H1 (cell line): ENCODE results near the gene TMA7B. TPM values are rescaled to one million over a fixed set of nuclear protein-coding genes. Genes with fewer than 3 reads are reported as not detected.

Experiments
- CTCF ChIA-PET: fragments of 300-600 bp; sonication (Branson Sonifier 250); formaldehyde crosslinking; loops from one replicate; lab custom pipeline; 2021; ENCODE audit not compliant: partially characterized antibody; lab: Charles Lee
- POLR2A ChIA-PET: fragments of 300-600 bp; sonication (Branson Sonifier 250); formaldehyde crosslinking; loops from one replicate; lab custom pipeline; 2021; ENCODE audit warnings: inconsistent platforms; ENCODE audit not compliant: partially characterized antibody; lab: Charles Lee
- DNase-seq, 2 experiments: peaks; one replicate each; pipeline versions ENCODE4 v3.0.0 to v3.0.0-alpha.2; 2010 to 2022; ENCODE audit warnings: low spot score in 2 of 2, low read depth in 1 of 2, mixed read lengths in 1 of 2
- FAIRE-seq: peaks from 2 replicates; lab custom pipeline; 2011; peaks lifted over from hg19 to GRCh38; lab: Jason Lieb, UNC
- H2AFZ ChIP-seq: 2 replicates; pipeline ENCODE4 v1.8.1; 2012; ENCODE audit warnings: low read length, inconsistent platforms
- H2AK5ac ChIP-seq: 2 replicates; pipeline ENCODE4 v1.6.1; 2013; ENCODE audit warnings: low read depth, low read length
- H2BK120ac ChIP-seq: replicated peaks from 2 replicates; pipeline ENCODE3; 2013; ENCODE audit warnings: low read depth, low read length, inconsistent platforms
- H2BK12ac ChIP-seq: 2 replicates; pipeline ENCODE4 v1.6.1; 2013; ENCODE audit warnings: low read depth, low read length
- H2BK15ac ChIP-seq: 2 replicates; pipeline ENCODE4 v1.6.1; 2013; ENCODE audit warnings: low read length
- H2BK20ac ChIP-seq: 2 replicates; pipeline ENCODE4 v1.6.1; 2013; ENCODE audit warnings: low read length
- H2BK5ac ChIP-seq: 2 replicates; pipeline ENCODE4 v1.6.1; 2013; ENCODE audit warnings: low read depth, low read length
- H3K14ac ChIP-seq: 2 replicates; pipeline ENCODE4 v1.6.1; 2013; ENCODE audit warnings: inconsistent platforms; ENCODE audit not compliant: insufficient read length
- H3K18ac ChIP-seq: 2 replicates; pipeline ENCODE4 v1.6.1; 2013; ENCODE audit warnings: low read length; ENCODE audit errors: extremely low read depth
- H3K23ac ChIP-seq: 2 replicates; pipeline ENCODE4 v1.6.1; 2013; ENCODE audit warnings: inconsistent platforms; ENCODE audit not compliant: insufficient read length
- H3K23me2 ChIP-seq: 2 replicates; pipeline ENCODE4 v1.6.1; 2013; ENCODE audit warnings: low read depth, low read length
- H3K27ac ChIP-seq: 2 replicates; pipeline ENCODE4 v1.6.1; 2011; ENCODE audit warnings: low read depth, low read length, inconsistent platforms
- H3K27me3 ChIP-seq, 4 experiments: replicated peaks in 1 of 4; 1 replicate in 1 of 4; 2 replicates in 3 of 4; pipeline versions ENCODE4 v1.6.1 to v1.8.1; 2011 to 2013; ENCODE audit warnings: low read length in 3 of 4, mild to moderate bottlenecking in 3 of 4, inconsistent platforms in 2 of 4, mixed read lengths in 2 of 4, moderate library complexity in 1 of 4; ENCODE audit not compliant: control insufficient read depth in 3 of 4, insufficient read depth in 3 of 4; ENCODE audit errors: extremely low read depth in 1 of 4
- H3K36me3 ChIP-seq, 4 experiments: 2 replicates each; pipeline versions ENCODE4 v1.6.1 to v1.8.1; 2011 to 2013; ENCODE audit warnings: mild to moderate bottlenecking in 4 of 4, low read length in 3 of 4, moderate library complexity in 2 of 4, control low read depth in 1 of 4, inconsistent platforms in 1 of 4; ENCODE audit not compliant: insufficient read depth in 4 of 4, control insufficient read depth in 2 of 4
- H3K4ac ChIP-seq: replicated peaks from 2 replicates; pipeline ENCODE3; 2013; ENCODE audit warnings: low read length, low read depth, mixed read lengths, inconsistent platforms; ENCODE audit not compliant: insufficient read length
- H3K4me1 ChIP-seq, 4 experiments: replicated peaks in 1 of 4; 1 replicate in 1 of 4; 2 replicates in 3 of 4; pipeline versions ENCODE4 v1.6.1 to v1.8.1; 2011 to 2013; ENCODE audit warnings: low read length in 3 of 4, inconsistent platforms in 2 of 4, mixed read lengths in 1 of 4; ENCODE audit not compliant: insufficient read depth in 4 of 4, control insufficient read depth in 3 of 4
- H3K4me2 ChIP-seq, 2 experiments: 2 replicates each; pipeline versions ENCODE4 v1.6.1 to v1.8.1; 2011 to 2013; ENCODE audit warnings: low read depth in 2 of 2, low read length in 2 of 2, control low read depth in 1 of 2, inconsistent platforms in 1 of 2, mild to moderate bottlenecking in 1 of 2; ENCODE audit not compliant: insufficient read depth in 1 of 2
- H3K4me3 ChIP-seq, 4 experiments: fragments of 200-600, 300-600 bp in 1 of 4; sonication (generic), shearing (Covaris generic), sonication (Bioruptor Twin) in 1 of 4; 2 replicates each; pipeline versions ENCODE4 v1.5.1 to v1.8.1; 2011 to 2016; ENCODE audit warnings: low read length in 4 of 4, low read depth in 3 of 4, control low read depth in 2 of 4, inconsistent platforms in 2 of 4, mild to moderate bottlenecking in 2 of 4, mixed read lengths in 1 of 4, moderate library complexity in 1 of 4; ENCODE audit not compliant: insufficient read depth in 2 of 4; ENCODE audit errors: extremely low read depth in 1 of 4
- H3K56ac ChIP-seq: replicated peaks from 2 replicates; pipeline ENCODE3; 2013; ENCODE audit warnings: low read depth, mild to moderate bottlenecking, mixed read lengths, low read length, inconsistent platforms; ENCODE audit not compliant: insufficient read length
- H3K79me1 ChIP-seq: 2 replicates; pipeline ENCODE4 v1.6.1; 2013; ENCODE audit warnings: low read depth, low read length, control low read depth
- H3K79me2 ChIP-seq, 2 experiments: 2 replicates each; pipeline versions ENCODE4 v1.6.1 to v1.8.1; 2012 to 2013; ENCODE audit warnings: low read length in 2 of 2, mild to moderate bottlenecking in 2 of 2, inconsistent platforms in 1 of 2; ENCODE audit not compliant: insufficient read depth in 2 of 2, control insufficient read depth in 1 of 2
- H3K9ac ChIP-seq, 4 experiments: replicated peaks in 1 of 4; 1 replicate in 1 of 4; 2 replicates in 3 of 4; pipeline versions ENCODE4 v1.6.1 to v1.8.1; 2011 to 2013; ENCODE audit warnings: low read depth in 3 of 4, low read length in 3 of 4, control low read depth in 2 of 4, mild to moderate bottlenecking in 2 of 4, moderate library complexity in 2 of 4, inconsistent platforms in 1 of 4; ENCODE audit errors: extremely low read depth in 1 of 4
- H3K9me3 ChIP-seq, 2 experiments: 2 replicates each; pipeline versions ENCODE4 v1.6.1 to v1.8.1; 2012 to 2013; ENCODE audit warnings: mild to moderate bottlenecking in 2 of 2, moderate library complexity in 2 of 2, control low read depth in 1 of 2, inconsistent platforms in 1 of 2, low read depth in 1 of 2, low read length in 1 of 2, mixed read lengths in 1 of 2; ENCODE audit not compliant: insufficient read depth in 2 of 2
- H4K20me1 ChIP-seq, 2 experiments: replicated peaks in 1 of 2; 2 replicates each; pipeline versions ENCODE3 to v1.8.1; 2011 to 2013; ENCODE audit warnings: inconsistent platforms in 2 of 2, low read length in 2 of 2, mild to moderate bottlenecking in 1 of 2; ENCODE audit not compliant: insufficient read depth in 2 of 2, control insufficient read depth in 1 of 2
- H4K5ac ChIP-seq: 2 replicates; pipeline ENCODE4 v1.6.1; 2013; ENCODE audit warnings: low read length, low read depth, mixed read lengths, inconsistent platforms; ENCODE audit not compliant: insufficient read length
- H4K8ac ChIP-seq: 2 replicates; pipeline ENCODE4 v1.8.0; 2013; ENCODE audit warnings: mild to moderate bottlenecking, moderate library complexity, low read length, inconsistent platforms; ENCODE audit not compliant: insufficient read depth; ENCODE audit errors: extremely low read depth
- H4K91ac ChIP-seq: replicated peaks from 2 replicates; pipeline ENCODE3; 2013; ENCODE audit warnings: low read length, mixed read lengths, inconsistent platforms; ENCODE audit not compliant: insufficient read length
- SP2 ChIP-seq: IDR thresholded peaks from 2 replicates; pipeline ENCODE4 v1.6.1; 2012; ENCODE audit warnings: mild to moderate bottlenecking, low read length, inconsistent platforms
- TEAD4 ChIP-seq: IDR thresholded peaks from 2 replicates; pipeline ENCODE4 v1.6.1; 2012; ENCODE audit warnings: low read depth, low read length, inconsistent platforms, mixed read lengths
- WGBS, 2 experiments: shearing (Covaris generic) in 1 of 2; methylation state at CpG; one replicate each; pipeline versions ENCODE4 v1.1.6 to v1.1.7; 2013 to 2015; ENCODE audit warnings: low lambda C conversion rate in 2 of 2, mixed read lengths in 2 of 2, inconsistent platforms in 1 of 2, low coverage in 1 of 2, missing lambda C conversion rate in 1 of 2; ENCODE audit not compliant: insufficient replicate concordance in 2 of 2, insufficient coverage in 1 of 2, insufficient read length in 1 of 2; ENCODE audit errors: extremely low coverage in 1 of 2, missing lambda C conversion rate in 1 of 2; 5-methylcytosine and 5-hydroxymethylcytosine counted together
- polyA plus RNA-seq, 7 experiments: library from polyadenylated mRNA; depleted of rRNA in 3 of 7; stranded (reverse) in 5 of 7; unstranded in 2 of 7; fragments of >200 nt in 5 of 7; fragments of 200-250 nt in 2 of 7; gene quantifications; 1 replicate in 5 of 7; 2 replicates in 1 of 7; 4 replicates in 1 of 7; pipeline versions ENCODE4 v1.2.1 to v1.2.3, GENCODE V29; 2011 to 2013; ENCODE audit warnings: missing spikeins in 2 of 7, mixed read lengths in 2 of 7
- total RNA-seq: library from RNA; stranded (reverse); fragmentation: NEBNext Ultra II Directional; extraction: Animal tissue kit (Norgen Biotek cat#: 25700); gene quantifications from 2 replicates; pipeline ENCODE4 v1.2.1, GENCODE V29; 2021

TMA7B gene
- total and polyA plus RNA-seq, 2 of the 8 experiments (the other 6 are each of a cell fraction or from before 2014, with no cell fraction given), result not detected

DNA sequence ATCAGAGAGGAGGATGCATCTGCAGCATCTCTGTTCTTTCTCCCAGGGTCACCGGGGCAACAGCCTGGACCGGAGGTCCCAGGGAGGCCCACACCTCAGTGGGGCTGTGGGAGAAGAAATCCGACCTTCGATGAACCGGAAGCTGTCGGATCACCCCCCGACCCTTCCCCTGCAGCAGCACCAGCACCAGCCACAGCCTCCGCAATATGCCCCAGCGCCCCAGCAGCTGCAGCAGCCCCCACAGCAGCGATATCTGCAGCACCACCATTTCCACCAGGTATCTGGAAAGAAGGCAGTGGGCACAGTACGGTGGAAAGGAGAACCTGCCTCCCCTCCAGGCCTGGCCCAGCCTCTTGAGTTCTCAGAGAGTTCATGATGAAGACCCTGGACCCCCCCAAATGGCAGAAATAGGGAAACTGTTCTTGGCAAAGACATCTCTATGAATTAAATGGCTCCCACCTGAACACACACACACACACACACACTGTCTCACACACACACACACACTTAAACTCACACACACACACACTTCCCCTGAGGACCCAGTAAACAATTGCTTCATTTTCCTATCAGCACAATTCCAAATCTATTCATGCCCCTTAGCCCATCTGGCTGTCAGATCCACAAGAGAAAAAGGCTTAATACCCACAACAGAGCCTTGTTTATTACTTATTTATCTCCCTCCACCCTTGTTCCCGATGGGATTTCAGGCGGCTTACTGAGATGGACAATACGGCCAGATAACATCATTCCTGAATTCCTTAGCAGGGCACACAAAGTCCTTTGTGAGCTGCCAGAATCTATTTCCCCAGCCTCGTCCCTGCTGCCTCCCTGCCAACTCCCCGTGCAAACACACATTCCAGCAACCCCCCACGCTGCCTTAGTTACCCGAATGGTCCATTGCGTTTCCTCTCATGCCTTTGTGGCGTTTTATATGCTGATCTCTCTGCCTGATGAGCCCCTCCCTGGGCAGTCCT, 8.1 kb downstream of the TMA7B start:
- DNase-seq (no peak), FAIRE-seq (no peak)
- H2AK5ac ChIP-seq, result no peak overlapping the region
- no peak overlapping the region for H2BK12ac ChIP-seq
- 80% methylated on average over 20 of the region's 20 CpGs; no CpG with 5 or more reads in 1 of the 2 experiments for WGBS, 2 experiments
- H3K56ac ChIP-seq, result peak overlapping the region; percentile 14
- TF ChIP-seq SP2 (no peak), TEAD4 (peak; percentile 77)
- TF ChIP-seq, all 59 proteins: peak for 1
- peaks cover 0 to 6% (median 0%) of the 10 kb centered on the region in 4 experiments; a peak in 3 of 7 replicates for H3K4me1 ChIP-seq
- no peak overlapping the region for H3K4ac ChIP-seq
- POLR2A ChIA-PET, result interaction anchor here (1.2 kb wide), 1 partner anchor 12 kb away, joined by 3 read pairs; no protein-coding TSS in a partner anchor
- no peaks in the 10 kb centered on the region for H3K36me3 ChIP-seq
- no peak overlapping the region for H2BK120ac ChIP-seq
- H2AFZ ChIP-seq, result peak overlapping the region; percentile 73; the same call in 1 of the 2 replicates
- no peaks in the 10 kb centered on the region for H3K79me1 ChIP-seq
- no peak overlapping the region for H2BK20ac ChIP-seq
- H3K9ac ChIP-seq, result no peak overlapping the region
- no peaks in the 10 kb centered on the region; a peak in 2 of 7 replicates for H3K27me3 ChIP-seq
- no peak overlapping the region for H3K14ac ChIP-seq
- CTCF ChIA-PET, result interaction anchor here (0.6 to 4.1 kb wide), 9 partner anchors 8 to 1183 kb away, joined by 3 to 15 read pairs (median 4); no protein-coding TSS in a partner anchor
- no peaks in the 10 kb centered on the region for H3K9me3 ChIP-seq
- H3K4me3 ChIP-seq, result no peak overlapping the region
- no peak overlapping the region for H2BK5ac ChIP-seq
- H4K5ac ChIP-seq, result no peak overlapping the region
- H4K20me1 ChIP-seq, result no peaks in the 10 kb centered on the region
- H3K27ac ChIP-seq, result no peak overlapping the region
- no peaks in the 10 kb centered on the region for H3K79me2 ChIP-seq
- H3K18ac ChIP-seq, result no peak overlapping the region
- H2BK15ac ChIP-seq, result 0 out of 2 replicates have a peak overlapping the region, but pooled peaks have one; percentile 49
- no peak overlapping the region for H3K23ac ChIP-seq
- H4K8ac ChIP-seq, result no peak overlapping the region
- H3K23me2 ChIP-seq, result no peaks in the 10 kb centered on the region; the same call in 1 of the 2 replicates
- no peak overlapping the region for H4K91ac ChIP-seq
- no peak overlapping the region for H3K4me2 ChIP-seq
